Measurements from ENCODE around the gene SMIM41.
A peak's percentile ranks its signal among the peaks of the same experiment; 100 is the strongest.
"Not testable (repeated sequence)": the region's sequence is repeated elsewhere in the genome, so short reads cannot be mapped to it uniquely, and the experiment has no call there.

SMIM41 gene

GRCh38 chr12:52091869-52092268, 12.4 kb downstream of the SMIM41 start:
- no peaks in the 10 kb centered on the region for H3K4me1 Mint-ChIP-seq (ENCODE audit: low read depth)
- H3K4me3 Mint-ChIP-seq = no peak overlapping the region
- H3K27ac Mint-ChIP-seq = no peak overlapping the region
- intact Hi-C loops (cut with micrococcal nuclease) = no loop called here
- peaks cover 55% of the 10 kb centered on the region for H3K27me3 Mint-ChIP-seq
- no peaks in the 10 kb centered on the region for H3K9me3 Mint-ChIP-seq
- no peaks in the 10 kb centered on the region for H3K36me3 Mint-ChIP-seq (ENCODE audit: low read depth)

- no peaks in the 10 kb centered on the region for H3K36me3 Mint-ChIP-seq (ENCODE audit: low read depth)
- no peaks in the 10 kb centered on the region for H3K4me1 Mint-ChIP-seq (ENCODE audit: low read depth)
- H3K27me3 Mint-ChIP-seq = peaks cover 46% of the 10 kb centered on the region
- no peaks in the 10 kb centered on the region for H3K9me3 Mint-ChIP-seq
- no peak overlapping the region for H3K27ac Mint-ChIP-seq
- intact Hi-C loops (cut with micrococcal nuclease) = no loop called here
- no peak overlapping the region for H3K4me3 Mint-ChIP-seq
These were observed 13.8 kb downstream of the SMIM41 start for GRCh38 chr12:52093346-52093745.

- Mint-ChIP-seq H3K9me3 (no peaks in the 10 kb centered on the region), H3K4me3 (no peak overlapping the region), H3K36me3 (ENCODE audit: low read depth) (no peaks in the 10 kb centered on the region), H3K4me1 (ENCODE audit: low read depth) (no peaks in the 10 kb centered on the region), H3K27me3 (peaks cover 30% of the 10 kb centered on the region), H3K27ac (no peak overlapping the region)
- intact Hi-C loops (cut with micrococcal nuclease) = no loop called here
These were observed 17.0 kb downstream of the SMIM41 start for GRCh38 chr12:52096332-52097044.

- H3K27ac Mint-ChIP-seq = no peak overlapping the region
- H3K4me1 Mint-ChIP-seq (ENCODE audit: low read depth) = no peaks in the 10 kb centered on the region
- no peaks in the 10 kb centered on the region for H3K36me3 Mint-ChIP-seq (ENCODE audit: low read depth)
- intact Hi-C loops (cut with micrococcal nuclease) = no loop called here
- H3K4me3 Mint-ChIP-seq = no peak overlapping the region
- H3K9me3 Mint-ChIP-seq = no peaks in the 10 kb centered on the region
- peaks cover 29% of the 10 kb centered on the region for H3K27me3 Mint-ChIP-seq
These were observed 17.7 kb downstream of the SMIM41 start for GRCh38 chr12:52097045-52097666.

GRCh38 chr12:52104431-52105089, 25.1 kb downstream of the SMIM41 start:
- intact Hi-C loops (cut with micrococcal nuclease) = loop anchor here (2.0 kb wide), 1 partner anchor 14 kb away; no protein-coding TSS in a partner anchor
- Mint-ChIP-seq H3K4me1 (ENCODE audit: low read depth) (peaks cover 32% of the 10 kb centered on the region), H3K4me3 (peak overlapping the region; percentile 41), H3K27ac (peak overlapping the region; percentile 70), H3K27me3 (peaks cover 43% of the 10 kb centered on the region)
- not testable (repeated sequence) for H3K36me3 Mint-ChIP-seq (ENCODE audit: low read depth); H3K9me3 Mint-ChIP-seq

GRCh38 chr12:52116222-52117125, 37.0 kb downstream of the SMIM41 start:
- H3K36me3 Mint-ChIP-seq (ENCODE audit: low read depth); H3K27ac Mint-ChIP-seq; H3K9me3 Mint-ChIP-seq; intact Hi-C loops (cut with micrococcal nuclease); H3K4me3 Mint-ChIP-seq: not testable (repeated sequence)
- Mint-ChIP-seq H3K4me1 (ENCODE audit: low read depth) (peaks cover 37% of the 10 kb centered on the region), H3K27me3 (peaks cover 30% of the 10 kb centered on the region)

- H3K27me3 Mint-ChIP-seq = peaks cover 42% of the 10 kb centered on the region
- peaks cover 46% of the 10 kb centered on the region for H3K4me1 Mint-ChIP-seq (ENCODE audit: low read depth)
- H3K36me3 Mint-ChIP-seq (ENCODE audit: low read depth); H3K9me3 Mint-ChIP-seq; H3K4me3 Mint-ChIP-seq: not testable (repeated sequence)
- intact Hi-C loops (cut with micrococcal nuclease) = loop anchor here (1.0 to 2.0 kb wide), 2 partner anchors 13 to 93 kb away; no protein-coding TSS in a partner anchor
- peak overlapping the region; percentile 68 for H3K27ac Mint-ChIP-seq
These were observed 38.4 kb downstream of the SMIM41 start for GRCh38 chr12:52117806-52118475.

GRCh38 chr12:52119398-52120254, 40.1 kb downstream of the SMIM41 start:
- H3K4me3 Mint-ChIP-seq = peak overlapping the region; percentile 37
- intact Hi-C loops (cut with micrococcal nuclease) = loop anchor here (2.0 to 5.0 kb wide), 2 partner anchors 15 to 37 kb away; no protein-coding TSS in a partner anchor
- H3K4me1 Mint-ChIP-seq (ENCODE audit: low read depth) = peaks cover 46% of the 10 kb centered on the region
- no peaks in the 10 kb centered on the region for H3K9me3 Mint-ChIP-seq
- peaks cover 48% of the 10 kb centered on the region for H3K27me3 Mint-ChIP-seq
- H3K36me3 Mint-ChIP-seq (ENCODE audit: low read depth) = no peaks in the 10 kb centered on the region
- H3K27ac Mint-ChIP-seq = peak overlapping the region; percentile 68

- Mint-ChIP-seq H3K4me3 (no peak overlapping the region), H3K4me1 (ENCODE audit: low read depth) (peaks cover 46% of the 10 kb centered on the region), H3K27ac (peak overlapping the region; percentile 48), H3K9me3 (no peaks in the 10 kb centered on the region), H3K27me3 (peaks cover 52% of the 10 kb centered on the region), H3K36me3 (ENCODE audit: low read depth) (no peaks in the 10 kb centered on the region)
- intact Hi-C loops (cut with micrococcal nuclease) = loop anchor here (5.0 kb wide), 1 partner anchor 39 kb away; no protein-coding TSS in a partner anchor
These were observed 41.7 kb downstream of the SMIM41 start for GRCh38 chr12:52120951-52121823.

- Mint-ChIP-seq H3K27me3 (peaks cover 53% of the 10 kb centered on the region), H3K9me3 (no peaks in the 10 kb centered on the region), H3K4me1 (ENCODE audit: low read depth) (peaks cover 48% of the 10 kb centered on the region), H3K27ac (peak overlapping the region; percentile 48), H3K4me3 (no peak overlapping the region), H3K36me3 (ENCODE audit: low read depth) (no peaks in the 10 kb centered on the region)
- intact Hi-C loops (cut with micrococcal nuclease) = loop anchor here (1.0 to 5.0 kb wide), 2 partner anchors 40 to 97 kb away; no protein-coding TSS in a partner anchor
These were observed 42.5 kb downstream of the SMIM41 start for GRCh38 chr12:52121824-52122539.

GRCh38 chr12:52122540-52122871, 43.0 kb downstream of the SMIM41 start:
- intact Hi-C loops (cut with micrococcal nuclease) = loop anchor here (1.0 to 5.0 kb wide), 2 partner anchors 40 to 97 kb away; no protein-coding TSS in a partner anchor
- no peak overlapping the region for H3K4me3 Mint-ChIP-seq
- peaks cover 52% of the 10 kb centered on the region for H3K4me1 Mint-ChIP-seq (ENCODE audit: low read depth)
- H3K27ac Mint-ChIP-seq = peak overlapping the region; percentile 48
- H3K27me3 Mint-ChIP-seq = peaks cover 57% of the 10 kb centered on the region
- H3K9me3 Mint-ChIP-seq = no peaks in the 10 kb centered on the region
- no peaks in the 10 kb centered on the region for H3K36me3 Mint-ChIP-seq (ENCODE audit: low read depth)

Data from dendritic cell treated with granulocyte-macrophage colony-stimulating factor and Interleukin-4, amounts not matched to agents 40 ng/mL and 50 ng/mL, for 4 days (primary cell).